Measurements from ENCODE around the gene FRMPD4.

DNA sequence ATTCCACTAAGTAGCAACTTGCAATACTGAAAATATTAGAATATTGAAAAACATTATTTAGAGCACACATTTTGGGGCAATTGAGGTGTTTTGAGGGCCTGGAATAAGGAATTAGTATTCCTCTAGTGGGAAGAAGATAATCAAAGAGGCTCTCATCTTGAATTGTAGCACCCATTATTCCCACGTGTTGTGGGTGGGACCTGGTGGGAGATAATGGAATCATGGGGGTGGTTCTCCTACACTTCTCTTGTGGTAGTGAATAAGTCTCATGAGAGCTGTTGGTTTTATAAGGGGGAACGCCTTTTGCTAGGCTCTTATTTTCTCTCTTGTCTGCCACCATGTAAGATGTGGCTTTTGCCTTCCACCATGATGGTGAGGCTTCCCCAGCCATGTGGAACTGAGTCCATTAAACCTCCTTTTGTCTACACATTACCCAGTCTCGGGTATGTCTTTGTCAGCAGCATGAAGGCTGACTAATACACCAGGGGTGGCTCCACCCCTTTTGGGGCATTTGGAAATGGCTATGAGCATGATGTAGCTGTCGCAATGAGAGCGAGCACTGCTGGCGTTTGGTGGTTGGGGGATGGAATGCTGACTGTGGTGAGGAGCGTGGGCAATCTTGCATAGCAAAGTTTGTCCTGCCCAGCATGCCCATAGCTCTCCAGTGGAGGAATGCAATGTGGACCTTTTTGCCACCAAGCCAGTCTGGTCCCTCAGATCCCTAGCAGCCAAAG lies 308.2 kb downstream of the FRMPD4 start:
- TF ChIP-seq ZC3H10 (CRISPR knock-in tag; IDR thresholded peaks at IDR 0.05), result no peak
- TF ChIP-seq PPARA (CRISPR knock-in tag; IDR thresholded peaks at IDR 0.05; ENCODE audit: borderline replicate concordance), result no peak
- TF ChIP-seq, protein P1, sequence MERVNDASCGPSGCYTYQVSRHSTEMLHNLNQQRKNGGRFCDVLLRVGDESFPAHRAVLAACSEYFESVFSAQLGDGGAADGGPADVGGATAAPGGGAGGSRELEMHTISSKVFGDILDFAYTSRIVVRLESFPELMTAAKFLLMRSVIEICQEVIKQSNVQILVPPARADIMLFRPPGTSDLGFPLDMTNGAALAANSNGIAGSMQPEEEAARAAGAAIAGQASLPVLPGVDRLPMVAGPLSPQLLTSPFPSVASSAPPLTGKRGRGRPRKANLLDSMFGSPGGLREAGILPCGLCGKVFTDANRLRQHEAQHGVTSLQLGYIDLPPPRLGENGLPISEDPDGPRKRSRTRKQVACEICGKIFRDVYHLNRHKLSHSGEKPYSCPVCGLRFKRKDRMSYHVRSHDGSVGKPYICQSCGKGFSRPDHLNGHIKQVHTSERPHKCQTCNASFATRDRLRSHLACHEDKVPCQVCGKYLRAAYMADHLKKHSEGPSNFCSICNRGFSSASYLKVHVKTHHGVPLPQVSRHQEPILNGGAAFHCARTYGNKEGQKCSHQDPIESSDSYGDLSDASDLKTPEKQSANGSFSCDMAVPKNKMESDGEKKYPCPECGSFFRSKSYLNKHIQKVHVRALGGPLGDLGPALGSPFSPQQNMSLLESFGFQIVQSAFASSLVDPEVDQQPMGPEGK (CRISPR knock-in tag; IDR thresholded peaks at IDR 0.05; ENCODE audit: borderline replicate concordance), result no peak
- TF ChIP-seq ZNF565 (CRISPR knock-in tag; conservative IDR thresholded peaks at IDR 0.05; ENCODE audit: low read depth), result no peak
- no peak for TF ChIP-seq ZFP3 (CRISPR knock-in tag; IDR thresholded peaks at IDR 0.05)
- no peak for TF ChIP-seq ZFP30 (CRISPR knock-in tag; IDR thresholded peaks at IDR 0.05)
- TF ChIP-seq CREB5 (CRISPR knock-in tag; IDR thresholded peaks at IDR 0.05; ENCODE audit: low read depth), result no peak
- TF ChIP-seq, protein P2, sequence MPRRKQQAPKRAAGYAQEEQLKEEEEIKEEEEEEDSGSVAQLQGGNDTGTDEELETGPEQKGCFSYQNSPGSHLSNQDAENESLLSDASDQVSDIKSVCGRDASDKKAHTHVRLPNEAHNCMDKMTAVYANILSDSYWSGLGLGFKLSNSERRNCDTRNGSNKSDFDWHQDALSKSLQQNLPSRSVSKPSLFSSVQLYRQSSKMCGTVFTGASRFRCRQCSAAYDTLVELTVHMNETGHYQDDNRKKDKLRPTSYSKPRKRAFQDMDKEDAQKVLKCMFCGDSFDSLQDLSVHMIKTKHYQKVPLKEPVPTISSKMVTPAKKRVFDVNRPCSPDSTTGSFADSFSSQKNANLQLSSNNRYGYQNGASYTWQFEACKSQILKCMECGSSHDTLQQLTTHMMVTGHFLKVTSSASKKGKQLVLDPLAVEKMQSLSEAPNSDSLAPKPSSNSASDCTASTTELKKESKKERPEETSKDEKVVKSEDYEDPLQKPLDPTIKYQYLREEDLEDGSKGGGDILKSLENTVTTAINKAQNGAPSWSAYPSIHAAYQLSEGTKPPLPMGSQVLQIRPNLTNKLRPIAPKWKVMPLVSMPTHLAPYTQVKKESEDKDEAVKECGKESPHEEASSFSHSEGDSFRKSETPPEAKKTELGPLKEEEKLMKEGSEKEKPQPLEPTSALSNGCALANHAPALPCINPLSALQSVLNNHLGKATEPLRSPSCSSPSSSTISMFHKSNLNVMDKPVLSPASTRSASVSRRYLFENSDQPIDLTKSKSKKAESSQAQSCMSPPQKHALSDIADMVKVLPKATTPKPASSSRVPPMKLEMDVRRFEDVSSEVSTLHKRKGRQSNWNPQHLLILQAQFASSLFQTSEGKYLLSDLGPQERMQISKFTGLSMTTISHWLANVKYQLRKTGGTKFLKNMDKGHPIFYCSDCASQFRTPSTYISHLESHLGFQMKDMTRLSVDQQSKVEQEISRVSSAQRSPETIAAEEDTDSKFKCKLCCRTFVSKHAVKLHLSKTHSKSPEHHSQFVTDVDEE (CRISPR knock-in tag; IDR thresholded peaks at IDR 0.05), result no peak
- TF ChIP-seq ZNF8 (CRISPR knock-in tag; IDR thresholded peaks at IDR 0.05), result no peak
- TF ChIP-seq TCF4 (CRISPR knock-in tag; IDR thresholded peaks at IDR 0.05; ENCODE audit: borderline replicate concordance), result no peak
- TF ChIP-seq ARNTL (CRISPR knock-in tag; IDR thresholded peaks at IDR 0.05; ENCODE audit: borderline replicate concordance, low read depth), result no peak

Measured in SK-N-SH treated with all-trans-retinoic acid at 6 μM for 48 hours (cell line).